GM12864 (cell line): ENCODE results near the gene OXSR1.

Source experiments
- DNase-seq: peaks from one replicate; pipeline ENCODE4 v3.0.0-alpha.2; 2011; ENCODE audit warnings: low read depth
- H3K4me3 ChIP-seq: 2 replicates; pipeline ENCODE4 v1.5.1; 2011; ENCODE audit warnings: mild to moderate bottlenecking, low read depth, low read length, control low read depth
- CTCF ChIP-seq: IDR thresholded peaks from 2 replicates; pipeline ENCODE4 v1.5.1; 2011; ENCODE audit warnings: low read depth, mild to moderate bottlenecking, moderate library complexity, low read length, control low read depth, inconsistent platforms; ENCODE audit errors: missing control alignments

Gene OXSR1

DNA sequence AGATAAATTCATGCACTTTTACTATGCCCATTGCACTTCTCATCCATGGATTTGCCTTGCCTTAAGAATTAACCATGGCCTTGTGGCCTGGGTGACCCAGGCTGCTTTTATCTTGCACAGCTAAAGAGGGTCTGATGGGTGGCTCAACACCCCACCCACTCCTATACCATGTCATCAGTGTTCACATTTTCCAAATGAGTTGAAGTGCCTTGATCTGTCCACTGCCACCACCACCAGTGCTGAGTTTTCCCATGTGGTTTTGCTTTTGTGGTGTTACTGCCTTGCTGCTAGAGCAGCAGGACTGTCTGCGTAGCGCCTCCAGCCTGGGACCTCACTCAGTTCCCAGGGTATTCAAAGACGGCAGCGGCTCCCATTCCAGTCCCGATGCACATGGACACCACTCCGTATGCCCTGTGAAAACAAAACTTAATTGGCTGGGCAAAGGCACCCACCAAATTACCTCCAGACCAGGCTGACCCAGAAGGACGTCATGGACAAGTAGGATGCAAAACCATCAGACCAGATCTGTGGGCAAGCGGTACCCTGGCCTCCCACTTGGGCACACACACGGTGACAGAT lies 42.5 kb upstream of the OXSR1 start:
- no peak for DNase-seq
- no peak overlapping the region for H3K4me3 ChIP-seq
- TF ChIP-seq CTCF = no peak

- TF ChIP-seq CTCF = no peak
- no peak overlapping the region for H3K4me3 ChIP-seq
- no peak for DNase-seq
Observed at GRCh38 chr3:38124324-38125122, 40.8 kb upstream of the OXSR1 start.

DNA sequence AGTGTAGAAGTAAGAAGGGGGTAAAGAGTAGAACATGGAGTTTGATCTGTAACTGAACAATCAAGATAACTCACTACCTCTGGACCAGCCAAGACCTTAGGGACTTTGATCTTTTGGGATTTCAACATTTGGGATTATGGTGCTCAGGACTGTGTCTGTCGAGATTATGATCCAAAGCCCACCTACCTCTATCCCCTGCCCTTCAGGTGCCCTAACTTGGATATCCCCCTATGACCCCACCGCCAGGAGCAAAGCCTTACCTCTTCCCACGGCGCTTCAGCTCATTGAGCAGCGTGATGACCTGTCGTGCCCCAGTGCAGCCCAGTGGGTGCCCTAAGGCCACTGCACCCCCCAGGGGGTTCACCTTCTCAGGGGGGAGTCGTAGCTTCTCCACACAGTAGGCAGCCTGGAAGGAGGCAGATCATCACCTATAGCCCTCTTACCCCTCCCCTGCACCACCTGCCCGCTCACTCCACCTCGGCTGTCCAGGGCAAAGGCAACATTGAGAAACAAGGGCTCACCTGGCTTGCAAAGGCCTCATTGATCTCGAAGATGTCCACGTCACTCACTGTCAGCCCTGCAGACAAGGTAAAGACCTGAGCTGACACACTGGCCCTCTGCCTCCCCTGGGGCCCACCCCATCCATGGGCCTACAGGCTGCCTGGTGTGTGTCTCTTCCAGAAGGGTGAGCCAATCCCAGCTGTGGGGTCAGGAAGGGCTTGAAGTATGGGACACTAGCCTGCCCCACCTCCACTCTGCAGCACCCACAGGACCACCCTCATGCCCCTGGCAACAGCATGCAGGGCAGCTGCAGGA lies 39.8 kb upstream of the OXSR1 start:
- no peak overlapping the region for H3K4me3 ChIP-seq

GRCh38 chr3:38126121-38126892 lies 39.0 kb upstream of the OXSR1 start:
- no peak for DNase-seq
- H3K4me3 ChIP-seq = no peak overlapping the region
- no peak for TF ChIP-seq CTCF

More for the DNA sequence above, 39.8 kb upstream of the OXSR1 start:
- no peak for TF ChIP-seq CTCF
- no peak for DNase-seq

DNA sequence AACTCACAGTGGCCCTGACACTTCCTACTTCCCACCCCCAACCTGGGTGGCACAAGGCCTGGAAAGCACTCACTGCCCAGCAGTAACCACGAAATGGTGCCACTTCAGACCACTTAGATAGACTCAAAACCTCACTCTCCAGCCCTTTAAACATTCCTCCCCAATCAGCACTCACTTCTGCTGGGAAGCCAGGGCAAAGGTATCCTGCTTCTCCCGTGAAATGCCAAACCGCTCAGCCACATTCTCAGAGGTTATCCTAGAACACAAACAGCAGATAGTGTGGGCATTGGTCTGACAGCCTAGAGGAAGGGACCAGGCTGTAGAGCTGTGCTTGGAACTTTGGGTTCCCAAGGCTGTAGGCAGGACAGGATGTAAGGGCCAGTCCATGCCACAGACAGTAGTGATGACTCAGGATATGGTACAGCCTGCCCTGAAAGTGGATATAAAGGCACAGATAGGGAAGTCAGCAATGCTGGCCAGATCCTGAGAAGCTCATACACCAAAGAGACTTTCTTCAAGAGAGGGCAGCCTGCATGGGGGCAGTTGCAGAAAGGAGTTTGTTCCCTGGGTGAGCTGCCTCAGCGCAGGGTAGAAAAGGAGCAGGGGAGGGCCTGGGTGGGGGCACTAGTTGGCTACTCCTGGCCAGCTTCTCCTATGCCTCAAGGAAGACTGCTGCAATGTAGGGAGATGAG lies 37.6 kb upstream of the OXSR1 start:
- no peak overlapping the region for H3K4me3 ChIP-seq
- DNase-seq = no peak
- TF ChIP-seq CTCF = no peak

- H3K4me3 ChIP-seq = no peak overlapping the region
- DNase-seq = no peak
- no peak for TF ChIP-seq CTCF
Observed at GRCh38 chr3:38128303-38128655, 37.1 kb upstream of the OXSR1 start.
